HG03457 (cell line): ENCODE measurements around the gene CD93.

Source experiments
- ATAC-seq: cut with Tn5 transposase; IDR thresholded peaks from one replicate; pipeline ENCODE4 v1.9.1; 2021; ENCODE audit warnings: moderate number of reproducible peaks; ENCODE audit not compliant: unreplicated experiment

CD93 gene

GRCh38 chr20:23120936-23121750 lies 35.0 kb upstream of the CD93 start:
- ATAC-seq = no peak

GRCh38 chr20:23120261-23120660 lies 34.1 kb upstream of the CD93 start:
- ATAC-seq = no peak

- ATAC-seq = no peak
Observed at GRCh38 chr20:23119456-23120216, 33.5 kb upstream of the CD93 start.

GRCh38 chr20:23118766-23119165 lies 32.6 kb upstream of the CD93 start:
- ATAC-seq = no peak

GRCh38 chr20:23118144-23118543 lies 32.0 kb upstream of the CD93 start:
- no peak for ATAC-seq

GRCh38 chr20:23117738-23118137 lies 31.6 kb upstream of the CD93 start:
- no peak for ATAC-seq

GRCh38 chr20:23116311-23117089 lies 30.4 kb upstream of the CD93 start:
- ATAC-seq = no peak

GRCh38 chr20:23115822-23116221 lies 29.7 kb upstream of the CD93 start:
- ATAC-seq = no peak

GRCh38 chr20:23114448-23115082 lies 28.4 kb upstream of the CD93 start:
- no peak for ATAC-seq

GRCh38 chr20:23114018-23114417 lies 27.9 kb upstream of the CD93 start:
- ATAC-seq = no peak

- ATAC-seq = no peak
Observed at GRCh38 chr20:23112595-23112994, 26.5 kb upstream of the CD93 start.

- no peak for ATAC-seq
Observed at GRCh38 chr20:23111944-23112342, 25.8 kb upstream of the CD93 start.

GRCh38 chr20:23111307-23111943 lies 25.3 kb upstream of the CD93 start:
- no peak for ATAC-seq

- no peak for ATAC-seq
Observed at GRCh38 chr20:23108871-23109270, 22.7 kb upstream of the CD93 start.

- no peak for ATAC-seq
Observed at GRCh38 chr20:23107466-23107865, 21.3 kb upstream of the CD93 start.

- no peak for ATAC-seq
Observed at GRCh38 chr20:23106271-23106851, 20.2 kb upstream of the CD93 start.

- ATAC-seq = no peak
Observed at GRCh38 chr20:23105193-23105592, 19.1 kb upstream of the CD93 start.

- no peak for ATAC-seq
Observed at GRCh38 chr20:23103284-23104018, 17.3 kb upstream of the CD93 start.

GRCh38 chr20:23101696-23102406 lies 15.7 kb upstream of the CD93 start:
- no peak for ATAC-seq
